ENCODE results near the gene FXYD6.

- no peak for TF ChIP-seq CTCF (IDR thresholded peaks at IDR 0.05 in 4 of 5, conservative IDR thresholded peaks at IDR 0.05 in 1 of 5)
- no peak for TF ChIP-seq POLR2A (IDR thresholded peaks at IDR 0.05)
These were observed 82.3 kb downstream of the FXYD6 start for GRCh38 chr11:117794135-117794534.

Measured in gastrocnemius medialis (tissue), 4 donors.